ENCODE results near the gene FLVCR2. TPM values are rescaled to one million over a fixed set of nuclear protein-coding genes. Genes with fewer than 3 reads are reported as not detected.
A peak's percentile ranks its signal among the peaks of the same experiment; 100 is the strongest.

FLVCR2 gene
- total and polyA plus RNA-seq, 2 experiments from 2014 or later, result 1.4 to 3.1 TPM

DNA sequence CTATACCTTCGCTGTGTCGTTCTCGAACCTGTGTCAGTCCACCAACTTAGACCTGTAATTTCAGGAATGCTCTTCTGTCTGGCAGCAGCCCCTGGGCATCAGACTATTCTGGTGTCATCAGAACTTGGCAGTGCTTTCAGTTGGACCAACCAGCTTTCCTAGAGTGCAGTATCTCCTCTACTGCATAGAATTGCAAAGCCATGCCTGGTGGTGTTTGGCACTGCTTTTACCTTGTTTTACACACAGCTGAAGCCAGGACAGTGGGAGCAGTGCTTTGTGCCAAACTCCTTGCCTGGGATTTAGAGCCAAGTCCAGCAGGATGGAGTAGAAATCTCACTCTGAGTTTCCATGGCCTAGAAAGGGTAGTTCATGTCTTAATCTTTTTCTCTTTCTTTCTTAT lies 1.5 kb downstream of the FLVCR2 start (continued):
- TF ChIP-seq, protein P1, sequence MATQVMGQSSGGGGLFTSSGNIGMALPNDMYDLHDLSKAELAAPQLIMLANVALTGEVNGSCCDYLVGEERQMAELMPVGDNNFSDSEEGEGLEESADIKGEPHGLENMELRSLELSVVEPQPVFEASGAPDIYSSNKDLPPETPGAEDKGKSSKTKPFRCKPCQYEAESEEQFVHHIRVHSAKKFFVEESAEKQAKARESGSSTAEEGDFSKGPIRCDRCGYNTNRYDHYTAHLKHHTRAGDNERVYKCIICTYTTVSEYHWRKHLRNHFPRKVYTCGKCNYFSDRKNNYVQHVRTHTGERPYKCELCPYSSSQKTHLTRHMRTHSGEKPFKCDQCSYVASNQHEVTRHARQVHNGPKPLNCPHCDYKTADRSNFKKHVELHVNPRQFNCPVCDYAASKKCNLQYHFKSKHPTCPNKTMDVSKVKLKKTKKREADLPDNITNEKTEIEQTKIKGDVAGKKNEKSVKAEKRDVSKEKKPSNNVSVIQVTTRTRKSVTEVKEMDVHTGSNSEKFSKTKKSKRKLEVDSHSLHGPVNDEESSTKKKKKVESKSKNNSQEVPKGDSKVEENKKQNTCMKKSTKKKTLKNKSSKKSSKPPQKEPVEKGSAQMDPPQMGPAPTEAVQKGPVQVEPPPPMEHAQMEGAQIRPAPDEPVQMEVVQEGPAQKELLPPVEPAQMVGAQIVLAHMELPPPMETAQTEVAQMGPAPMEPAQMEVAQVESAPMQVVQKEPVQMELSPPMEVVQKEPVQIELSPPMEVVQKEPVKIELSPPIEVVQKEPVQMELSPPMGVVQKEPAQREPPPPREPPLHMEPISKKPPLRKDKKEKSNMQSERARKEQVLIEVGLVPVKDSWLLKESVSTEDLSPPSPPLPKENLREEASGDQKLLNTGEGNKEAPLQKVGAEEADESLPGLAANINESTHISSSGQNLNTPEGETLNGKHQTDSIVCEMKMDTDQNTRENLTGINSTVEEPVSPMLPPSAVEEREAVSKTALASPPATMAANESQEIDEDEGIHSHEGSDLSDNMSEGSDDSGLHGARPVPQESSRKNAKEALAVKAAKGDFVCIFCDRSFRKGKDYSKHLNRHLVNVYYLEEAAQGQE (IDR thresholded peaks at IDR 0.05; ENCODE audit: unreplicated experiment), result no peak
- TF ChIP-seq, protein P2, sequence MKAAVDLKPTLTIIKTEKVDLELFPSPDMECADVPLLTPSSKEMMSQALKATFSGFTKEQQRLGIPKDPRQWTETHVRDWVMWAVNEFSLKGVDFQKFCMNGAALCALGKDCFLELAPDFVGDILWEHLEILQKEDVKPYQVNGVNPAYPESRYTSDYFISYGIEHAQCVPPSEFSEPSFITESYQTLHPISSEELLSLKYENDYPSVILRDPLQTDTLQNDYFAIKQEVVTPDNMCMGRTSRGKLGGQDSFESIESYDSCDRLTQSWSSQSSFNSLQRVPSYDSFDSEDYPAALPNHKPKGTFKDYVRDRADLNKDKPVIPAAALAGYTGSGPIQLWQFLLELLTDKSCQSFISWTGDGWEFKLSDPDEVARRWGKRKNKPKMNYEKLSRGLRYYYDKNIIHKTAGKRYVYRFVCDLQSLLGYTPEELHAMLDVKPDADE (IDR thresholded peaks at IDR 0.05), result no peak
- TF ChIP-seq EZH2phosphoT487 (IDR thresholded peaks at IDR 0.05; ENCODE audit: unreplicated experiment) (no peak), ZNF114 (CRISPR knock-in tag; IDR thresholded peaks at IDR 0.05) (no peak), JUNB (IDR thresholded peaks at IDR 0.05; ENCODE audit: unreplicated experiment) (no peak), NANOG (IDR thresholded peaks at IDR 0.05; ENCODE audit: borderline replicate concordance) (no peak), CREB1 (CRISPR knock-in tag; IDR thresholded peaks at IDR 0.05; ENCODE audit: low read depth) (no peak)
- TF ChIP-seq, protein P3, sequence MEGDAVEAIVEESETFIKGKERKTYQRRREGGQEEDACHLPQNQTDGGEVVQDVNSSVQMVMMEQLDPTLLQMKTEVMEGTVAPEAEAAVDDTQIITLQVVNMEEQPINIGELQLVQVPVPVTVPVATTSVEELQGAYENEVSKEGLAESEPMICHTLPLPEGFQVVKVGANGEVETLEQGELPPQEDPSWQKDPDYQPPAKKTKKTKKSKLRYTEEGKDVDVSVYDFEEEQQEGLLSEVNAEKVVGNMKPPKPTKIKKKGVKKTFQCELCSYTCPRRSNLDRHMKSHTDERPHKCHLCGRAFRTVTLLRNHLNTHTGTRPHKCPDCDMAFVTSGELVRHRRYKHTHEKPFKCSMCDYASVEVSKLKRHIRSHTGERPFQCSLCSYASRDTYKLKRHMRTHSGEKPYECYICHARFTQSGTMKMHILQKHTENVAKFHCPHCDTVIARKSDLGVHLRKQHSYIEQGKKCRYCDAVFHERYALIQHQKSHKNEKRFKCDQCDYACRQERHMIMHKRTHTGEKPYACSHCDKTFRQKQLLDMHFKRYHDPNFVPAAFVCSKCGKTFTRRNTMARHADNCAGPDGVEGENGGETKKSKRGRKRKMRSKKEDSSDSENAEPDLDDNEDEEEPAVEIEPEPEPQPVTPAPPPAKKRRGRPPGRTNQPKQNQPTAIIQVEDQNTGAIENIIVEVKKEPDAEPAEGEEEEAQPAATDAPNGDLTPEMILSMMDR (conservative IDR thresholded peaks at IDR 0.05; ENCODE audit: low read depth in 2 of 2), result no peak

DNA sequence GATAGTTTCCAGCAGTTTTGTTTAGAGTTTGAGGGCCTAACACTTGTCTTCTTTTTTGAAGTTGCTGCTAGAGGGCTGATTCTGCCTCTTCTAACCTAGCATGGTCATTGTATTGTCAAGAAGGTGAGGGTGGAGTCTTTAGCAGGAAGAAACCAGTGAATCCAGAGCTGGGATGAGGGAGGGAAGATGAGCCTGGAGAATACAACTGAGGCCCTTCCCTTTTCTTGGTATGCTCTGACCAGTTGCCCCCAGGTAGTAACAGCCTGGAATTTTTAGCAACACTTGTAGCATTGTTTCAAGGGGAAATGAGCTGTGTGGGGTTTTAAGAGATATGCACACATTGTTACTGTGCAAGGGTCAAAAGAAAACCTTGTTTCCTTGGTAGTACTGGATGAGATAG lies 9.0 kb downstream of the FLVCR2 start:
- Histone ChIP-seq H3F3A (replicated peaks; ENCODE audit: low read depth) (no peaks in the 10 kb centered on the region), H3K36me3 (ENCODE audit: insufficient read depth) (no peaks in the 10 kb centered on the region; the same call in 1 of the 2 replicates), H4K20me1 (replicated peaks; ENCODE audit: insufficient read depth) (0 out of 2 replicates have a peak, but pooled peaks cover 5% of the 10 kb centered on the region), H3K27me3 (ENCODE audit: insufficient read depth) (no peaks in the 10 kb centered on the region), H3K4me1 (ENCODE audit: insufficient read depth) (no peaks in the 10 kb centered on the region), H3K4me3 (no peak overlapping the region), H3K9me2 (ENCODE audit: insufficient read depth) (no peaks in the 10 kb centered on the region), H3K79me2 (replicated peaks; ENCODE audit: insufficient read depth) (no peaks in the 10 kb centered on the region), H3K27ac (ENCODE audit: low read depth) (no peak overlapping the region), H3K4me2 (no peak overlapping the region), H2AFZ (no peak overlapping the region)
- TF ChIP-seq EZH2 (IDR thresholded peaks at IDR 0.05; ENCODE audit: low read depth, unreplicated experiment) (no peak), POLR2AphosphoS5 (IDR thresholded peaks at IDR 0.05; ENCODE audit: low read depth) (no peak), JUNB (IDR thresholded peaks at IDR 0.05; ENCODE audit: unreplicated experiment) (no peak), CREB1 (CRISPR knock-in tag; IDR thresholded peaks at IDR 0.05; ENCODE audit: low read depth) (no peak)
- peaks cover 12% of the 10 kb centered on the region for H3K36me3 Mint-ChIP-seq (ENCODE audit: low read depth)
- H3K4me1 Mint-ChIP-seq, result peaks cover 7% of the 10 kb centered on the region
- peak; percentile 44; the same call in 1 of the 3 replicates for ATAC-seq
- DNase-seq (ENCODE audit: low spot score), result no peak
- no peak overlapping the region for H3K4me3 Mint-ChIP-seq
- peaks cover 3% of the 10 kb centered on the region for H3K27me3 Mint-ChIP-seq (ENCODE audit: insufficient read depth, low read depth, poor library complexity)
- peaks cover 11% of the 10 kb centered on the region for H3K9me3 Mint-ChIP-seq
- no peak overlapping the region for H3K27ac Mint-ChIP-seq
